ENCODE data around the gene LCE3D.

- TF ChIP-seq CTCF (IDR thresholded peaks at IDR 0.05; ENCODE audit: borderline replicate concordance, extremely low read depth, low read length, poor library complexity, severe bottlenecking) (no peak), EZH2 (IDR thresholded peaks at IDR 0.05; ENCODE audit: borderline replicate concordance, low read depth, low read length, severe bottlenecking) (no peak)
Measured at GRCh38 chr1:152582647-152583046, 2.3 kb upstream of the LCE3D start.

Data from DND-41 (cell line).